Jurkat, Clone E6-1 (cell line): Measurements from ENCODE around the gene TBX1.
A peak's percentile ranks its signal among the peaks of the same experiment; 100 is the strongest.
"Not testable (repeated sequence)": the region's sequence is repeated elsewhere in the genome, so short reads cannot be mapped to it uniquely, and the experiment has no call there.

Experiments
- DNase-seq: peaks from one replicate; pipeline ENCODE4 v3.0.0-alpha.2; 2011; ENCODE audit warnings: low read depth, low spot score
- H3K4me3 ChIP-seq: 2 replicates; pipeline ENCODE4 v1.5.1; 2011; ENCODE audit warnings: mild to moderate bottlenecking, low read length, control low read depth, moderate library complexity

TBX1 gene

GRCh38 chr22:19722178-19722981 lies 38.2 kb upstream of the TBX1 start:
- H3K4me3 ChIP-seq: no peak overlapping the region
- DNase-seq: no peak

DNA sequence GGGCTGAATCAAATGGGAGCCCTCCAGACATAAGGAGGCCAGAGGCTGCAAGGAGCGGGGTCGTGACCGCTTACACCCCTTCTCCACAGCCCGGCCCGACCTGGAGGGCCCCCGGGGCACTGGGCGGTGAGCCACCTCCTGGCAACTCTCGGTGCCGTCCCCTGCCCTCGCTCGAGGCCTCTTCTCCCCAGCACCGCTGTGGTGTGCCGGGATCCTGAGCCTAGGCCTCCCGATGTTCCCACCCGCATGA lies 37.7 kb upstream of the TBX1 start:
- H3K4me3 ChIP-seq: no peak overlapping the region

DNA sequence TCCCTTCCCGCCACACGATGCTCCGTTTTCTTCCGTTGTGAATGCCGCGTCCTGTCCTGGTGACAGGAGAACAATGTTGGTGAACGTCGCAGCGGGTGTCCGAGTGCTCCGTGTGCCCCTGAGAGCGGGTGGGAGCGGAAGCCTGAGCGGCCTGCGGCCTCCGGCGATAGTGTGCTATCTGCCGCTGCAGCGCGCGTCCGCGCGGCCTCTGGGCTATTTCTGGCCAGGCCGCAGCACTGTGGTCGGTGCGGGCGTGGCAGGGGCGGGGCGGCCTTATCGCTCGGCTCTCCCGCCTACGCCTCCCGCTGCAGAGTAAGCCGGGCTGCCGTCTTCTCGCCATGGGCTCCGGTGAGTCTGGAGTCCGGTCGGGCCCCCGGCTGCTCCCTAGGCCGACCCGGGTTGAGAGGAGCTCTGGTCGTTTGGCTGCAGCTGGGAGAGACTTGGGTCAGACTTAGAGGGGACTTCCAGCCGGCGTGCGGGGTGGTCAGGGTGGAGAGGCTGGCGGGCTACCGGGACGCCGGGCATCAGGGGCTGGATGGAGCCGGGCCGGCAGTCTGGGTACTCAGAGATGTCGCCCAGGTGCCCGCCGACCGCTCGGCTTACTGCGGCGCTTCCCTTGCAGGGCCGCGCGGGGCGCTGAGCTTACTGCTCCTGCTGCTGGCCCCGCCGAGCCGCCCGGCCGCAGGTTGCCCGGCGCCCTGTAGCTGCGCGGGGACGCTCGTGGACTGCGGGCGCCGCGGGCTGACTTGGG lies 37.2 kb upstream of the TBX1 start, which contains the start of gene GP1BB:
GP1BB (plus strand) TSS at position 308 of the 751 bp plus-strand sequence; CDS start at position 339, 31 bp downstream.
- no peak within 1 kb of the TSS for H3K4me3 ChIP-seq
- DNase-seq: no peak

More for the DNA sequence above, 37.7 kb upstream of the TBX1 start:
- no peak for DNase-seq

GRCh38 chr22:19723983-19724827 lies 36.4 kb upstream of the TBX1 start:
- no peak for DNase-seq
- H3K4me3 ChIP-seq: no peak overlapping the region

DNA sequence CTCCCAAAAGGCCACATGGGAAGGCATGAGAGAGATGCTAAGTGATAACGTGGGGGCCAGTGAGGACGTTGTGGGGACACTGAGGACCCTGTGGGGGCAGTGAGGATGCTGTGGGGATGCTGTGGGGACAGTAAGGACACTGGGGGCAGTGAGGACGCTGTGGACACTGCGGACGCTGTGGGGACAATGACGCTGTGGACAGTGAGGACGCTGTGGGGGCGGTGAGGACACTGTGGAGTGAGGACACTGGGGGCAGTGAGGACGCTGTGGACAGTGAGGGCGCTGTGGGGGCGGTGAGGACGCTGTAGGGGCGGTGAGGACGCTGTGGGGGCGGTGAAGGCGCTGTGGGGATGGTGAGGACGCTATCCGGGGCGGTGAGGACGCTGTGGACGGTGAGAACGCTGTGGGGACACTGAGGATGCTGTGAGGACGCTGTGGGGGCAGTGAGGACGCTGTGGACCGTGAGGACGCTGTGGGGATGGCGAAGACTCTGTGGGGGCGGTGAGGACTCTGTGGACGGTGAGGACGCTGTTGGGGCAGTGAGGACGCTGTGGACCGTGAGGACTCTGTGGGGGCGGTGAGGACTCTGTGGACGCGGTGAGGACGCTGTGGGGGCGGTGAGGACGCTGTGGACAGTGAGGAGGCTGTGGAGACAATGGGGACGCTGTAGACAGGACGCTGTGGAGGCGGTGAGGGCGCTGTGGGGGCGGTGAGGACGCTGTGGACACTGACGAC lies 35.5 kb upstream of the TBX1 start:
- no peak overlapping the region for H3K4me3 ChIP-seq
- no peak for DNase-seq

DNA sequence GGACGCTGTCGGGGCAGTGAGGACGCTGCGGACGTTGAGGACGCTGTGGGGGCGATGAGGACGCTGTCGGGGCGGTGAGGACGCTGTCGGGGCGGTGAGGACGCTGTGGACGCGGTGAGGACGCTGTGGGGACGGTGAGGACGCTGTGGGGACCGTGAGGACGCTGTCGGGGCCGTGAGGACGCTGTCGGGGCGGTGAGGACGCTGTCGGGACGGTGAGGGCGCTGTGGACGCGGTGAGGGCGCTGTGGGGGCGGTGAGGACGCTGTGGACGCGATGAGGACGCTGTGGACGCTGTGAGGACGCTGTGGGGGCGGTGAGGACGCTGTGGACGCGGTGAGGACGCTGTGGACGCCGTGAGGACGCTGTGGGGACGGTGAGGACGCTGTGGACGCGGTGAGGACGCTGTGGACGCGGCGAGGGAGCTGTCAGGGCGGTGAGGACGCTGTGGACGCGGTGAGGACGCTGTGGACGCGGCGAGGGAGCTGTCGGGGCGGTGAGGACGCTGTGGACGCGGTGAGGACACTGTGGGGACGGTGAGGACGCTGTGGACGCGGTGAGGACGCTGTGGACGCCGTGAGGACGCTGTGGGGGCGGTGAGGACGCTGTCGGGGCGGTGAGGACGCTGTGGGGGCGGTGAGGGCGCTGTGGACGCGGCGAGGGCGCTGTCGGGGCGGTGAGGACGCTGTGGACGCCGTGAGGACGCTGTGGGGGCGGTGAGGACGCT lies 34.4 kb upstream of the TBX1 start:
- not testable (repeated sequence) for H3K4me3 ChIP-seq, DNase-seq

- DNase-seq: no peak
- H3K4me3 ChIP-seq: no peak overlapping the region
Measured at GRCh38 chr22:19727310-19728150, 33.0 kb upstream of the TBX1 start.

- no peak for DNase-seq
- H3K4me3 ChIP-seq: no peak overlapping the region
Measured at GRCh38 chr22:19728271-19728670, 32.3 kb upstream of the TBX1 start.

- H3K4me3 ChIP-seq: no peak overlapping the region
- no peak for DNase-seq
Measured at GRCh38 chr22:19728836-19729235, 31.7 kb upstream of the TBX1 start.

DNA sequence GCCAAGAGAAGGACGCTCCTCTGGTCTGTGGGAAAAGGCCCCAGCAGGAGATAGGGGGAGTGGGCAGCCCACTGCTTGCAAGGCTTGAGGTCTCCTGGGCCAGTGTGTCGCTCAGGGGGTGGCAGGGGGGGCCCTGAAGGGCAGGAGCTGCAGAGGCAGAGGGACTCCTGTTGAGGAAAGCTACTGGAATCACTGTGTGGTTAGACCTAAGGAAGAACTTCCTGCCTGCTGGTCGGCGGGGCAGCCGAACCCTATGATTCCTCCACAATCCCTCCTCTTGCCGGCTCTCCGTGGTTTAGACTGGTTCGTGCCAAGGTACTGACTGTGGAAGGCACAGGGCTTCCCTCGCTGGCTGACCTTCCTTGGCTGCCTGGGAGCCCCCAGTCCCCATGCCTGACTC lies 31.1 kb upstream of the TBX1 start:
- no peak overlapping the region for H3K4me3 ChIP-seq
- DNase-seq: no peak

DNA sequence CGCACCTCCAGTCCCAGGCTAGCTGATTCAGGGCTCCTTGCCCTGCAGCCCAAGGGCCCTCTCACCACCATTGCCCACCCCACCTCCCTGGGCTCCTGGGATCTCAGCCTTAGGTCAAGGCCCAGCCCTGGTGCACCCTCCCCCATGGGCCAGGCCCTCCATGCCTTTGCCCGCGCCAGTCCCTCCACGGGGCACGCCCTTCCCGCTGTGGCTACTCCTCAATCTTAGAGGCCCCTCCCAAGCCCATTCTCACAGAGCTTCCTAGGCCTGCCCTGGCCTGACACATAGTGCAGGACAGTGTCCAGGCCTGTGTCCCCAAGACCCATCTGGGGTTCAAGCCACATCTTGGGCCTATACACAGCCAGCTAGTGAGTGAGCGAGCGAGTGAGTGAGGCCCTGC lies 30.4 kb upstream of the TBX1 start:
- no peak for DNase-seq
- no peak overlapping the region for H3K4me3 ChIP-seq

DNA sequence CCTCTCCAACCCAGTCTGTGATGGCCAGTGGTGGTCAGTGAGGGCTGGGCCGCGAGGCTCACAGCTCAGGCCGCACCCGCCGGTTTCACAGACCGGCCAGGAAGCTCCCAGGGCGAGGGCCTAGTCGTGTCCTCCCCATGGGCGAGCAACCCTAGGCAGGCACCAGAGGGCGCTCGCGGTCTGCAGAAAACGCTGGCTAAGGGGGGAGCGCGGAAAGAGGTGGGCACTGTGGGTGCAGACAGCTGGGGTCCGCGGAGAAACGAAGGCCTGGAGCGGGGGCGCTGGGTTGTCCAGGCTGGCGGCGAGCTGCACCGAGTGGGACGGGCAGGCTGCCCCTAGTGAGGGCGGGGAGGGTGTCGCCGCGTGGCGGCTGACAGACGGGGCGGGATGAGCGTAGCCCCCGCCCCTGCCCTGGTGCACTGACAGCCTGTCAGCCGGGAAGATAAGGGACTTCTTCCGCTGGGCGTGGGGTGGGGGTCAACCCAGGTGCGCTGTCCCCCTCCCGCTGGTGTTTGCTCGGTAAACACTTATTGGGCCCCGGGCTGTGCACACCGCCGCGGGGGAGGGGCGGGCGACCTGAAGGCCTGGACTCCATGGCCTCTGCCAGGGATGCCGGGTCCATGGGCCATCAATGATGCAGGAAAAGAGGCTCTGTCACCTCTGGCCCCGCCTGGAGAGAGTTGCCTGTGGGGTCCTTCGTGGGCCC lies 29.8 kb upstream of the TBX1 start:
- H3K4me3 ChIP-seq: peak overlapping the region; percentile 51
- peak; percentile 62 for DNase-seq

DNA sequence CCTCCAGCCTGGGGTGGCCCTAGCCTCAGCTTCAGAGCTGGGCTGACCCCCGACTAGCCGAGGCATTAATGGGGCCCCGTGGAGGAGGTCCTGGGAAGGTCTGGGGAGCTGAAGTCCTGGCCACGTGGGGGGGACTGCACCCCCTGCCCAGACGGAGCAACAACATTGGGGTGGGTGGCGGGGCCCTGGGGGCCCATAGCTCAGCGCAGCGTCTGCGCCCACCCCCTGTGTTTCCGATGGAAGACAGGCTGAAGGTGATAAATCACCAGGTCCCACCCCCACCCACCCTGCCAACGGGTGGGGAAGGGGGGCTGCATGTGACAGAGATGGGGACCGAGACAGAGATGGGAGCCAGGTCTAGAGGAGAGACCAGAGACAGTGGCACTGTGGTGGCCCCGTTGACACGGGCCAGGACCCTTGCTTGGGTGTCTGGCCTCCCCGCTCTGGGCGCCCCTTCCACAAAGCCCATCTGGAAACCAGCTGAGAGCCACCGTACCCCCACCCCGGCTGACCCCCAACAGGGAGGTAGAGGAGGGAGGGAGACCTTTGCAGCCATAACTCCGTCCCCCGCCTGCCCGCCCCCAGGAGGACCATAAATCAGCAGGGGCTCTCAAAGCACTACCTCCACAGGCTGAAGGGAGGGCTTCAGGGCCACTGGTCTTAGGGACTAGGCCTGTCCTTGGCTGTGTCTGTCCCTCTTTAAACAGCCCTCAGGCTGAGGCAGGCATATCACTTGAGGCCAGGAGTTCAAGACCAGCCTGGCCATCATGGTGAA lies 29.0 kb upstream of the TBX1 start:
- no peak overlapping the region for H3K4me3 ChIP-seq

DNA sequence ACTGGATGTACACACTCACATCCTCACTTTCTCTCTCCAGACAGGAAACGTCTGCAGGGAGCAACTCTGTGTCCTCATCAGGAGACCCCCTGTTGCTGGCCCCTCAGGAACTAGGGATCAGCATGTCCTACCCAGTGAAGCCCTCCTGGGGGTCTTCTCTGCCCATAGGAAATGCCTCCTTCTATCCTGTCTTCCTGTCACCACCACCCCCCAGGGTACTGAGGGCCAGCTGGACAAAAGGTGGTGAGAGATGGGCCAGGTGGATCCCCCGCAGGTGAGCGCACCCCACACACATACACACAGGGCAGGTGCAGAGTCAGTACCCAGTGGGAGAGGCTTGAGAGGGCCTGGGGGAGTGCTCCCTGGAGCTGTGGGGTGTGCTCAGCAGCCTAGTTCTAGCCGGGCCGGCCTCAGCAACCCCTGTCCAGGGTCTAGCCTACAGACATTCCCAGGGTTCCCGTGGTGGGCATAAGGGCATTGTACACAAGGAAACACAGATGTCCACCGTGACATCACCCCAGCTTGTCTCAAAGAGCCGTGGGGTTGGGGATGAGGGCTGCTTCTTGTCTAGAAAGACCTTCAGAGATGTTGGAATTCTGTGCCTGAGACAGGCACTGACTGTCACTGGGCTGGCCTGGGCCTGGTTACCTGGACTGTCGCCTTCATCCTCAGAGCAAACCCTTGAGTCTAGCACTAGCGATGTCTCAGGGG lies 28.0 kb upstream of the TBX1 start:
- no peak for DNase-seq

More for the DNA sequence above, 29.0 kb upstream of the TBX1 start:
- no peak for DNase-seq

DNA sequence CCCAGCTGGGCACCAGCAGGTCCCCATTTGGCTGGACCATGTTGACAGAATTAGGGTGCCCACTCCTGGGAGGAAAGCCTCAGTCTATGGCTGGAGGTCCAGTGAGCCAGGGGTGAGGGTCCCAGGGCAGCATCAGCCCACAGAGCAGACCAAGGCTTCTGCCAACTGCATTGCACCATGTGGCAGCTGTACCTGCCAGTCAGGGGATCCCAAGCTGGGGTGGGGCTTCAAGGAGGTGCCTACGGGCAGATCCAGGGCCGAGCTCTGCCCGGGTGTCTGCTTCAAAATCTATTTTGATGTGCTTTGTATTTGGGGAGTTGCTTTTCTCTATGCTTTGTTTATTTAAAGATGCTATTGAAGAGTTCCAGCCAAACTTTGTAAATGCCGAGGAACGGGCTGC lies 26.8 kb upstream of the TBX1 start:
- no peak overlapping the region for H3K4me3 ChIP-seq
- no peak for DNase-seq

More for the DNA sequence above, 28.0 kb upstream of the TBX1 start:
- no peak overlapping the region for H3K4me3 ChIP-seq

DNA sequence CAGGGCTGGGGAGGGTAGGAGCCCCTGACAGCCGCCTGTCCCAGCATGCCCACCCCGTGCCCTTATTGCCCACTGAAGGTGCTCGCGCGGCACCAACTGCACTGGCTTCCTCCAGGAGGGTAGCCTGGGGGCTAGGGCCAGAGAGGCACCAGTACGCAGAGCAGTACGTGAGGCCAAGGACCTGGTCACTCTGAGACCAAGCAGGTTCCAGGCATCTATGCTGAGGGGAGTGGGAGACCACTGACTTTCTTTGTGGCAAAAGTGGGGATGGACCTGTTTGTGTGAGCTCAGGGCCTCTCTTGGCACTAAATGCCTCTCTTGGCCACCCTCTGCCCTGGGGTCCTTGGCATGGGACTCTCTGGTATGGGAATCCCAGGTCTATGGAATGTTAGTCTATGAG lies 26.4 kb upstream of the TBX1 start:
- DNase-seq: no peak
- no peak overlapping the region for H3K4me3 ChIP-seq
